Measurements from ENCODE around the gene FNDC10. TPM values are rescaled to one million over a fixed set of nuclear protein-coding genes. Genes with fewer than 3 reads are reported as not detected.

Gene FNDC10
- total and polyA plus RNA-seq, 9 of the 15 experiments (the other 6 are each of a cell fraction or from before 2014, with no cell fraction given) = 0.08 to 6.3 (median 1.6) TPM

DNA sequence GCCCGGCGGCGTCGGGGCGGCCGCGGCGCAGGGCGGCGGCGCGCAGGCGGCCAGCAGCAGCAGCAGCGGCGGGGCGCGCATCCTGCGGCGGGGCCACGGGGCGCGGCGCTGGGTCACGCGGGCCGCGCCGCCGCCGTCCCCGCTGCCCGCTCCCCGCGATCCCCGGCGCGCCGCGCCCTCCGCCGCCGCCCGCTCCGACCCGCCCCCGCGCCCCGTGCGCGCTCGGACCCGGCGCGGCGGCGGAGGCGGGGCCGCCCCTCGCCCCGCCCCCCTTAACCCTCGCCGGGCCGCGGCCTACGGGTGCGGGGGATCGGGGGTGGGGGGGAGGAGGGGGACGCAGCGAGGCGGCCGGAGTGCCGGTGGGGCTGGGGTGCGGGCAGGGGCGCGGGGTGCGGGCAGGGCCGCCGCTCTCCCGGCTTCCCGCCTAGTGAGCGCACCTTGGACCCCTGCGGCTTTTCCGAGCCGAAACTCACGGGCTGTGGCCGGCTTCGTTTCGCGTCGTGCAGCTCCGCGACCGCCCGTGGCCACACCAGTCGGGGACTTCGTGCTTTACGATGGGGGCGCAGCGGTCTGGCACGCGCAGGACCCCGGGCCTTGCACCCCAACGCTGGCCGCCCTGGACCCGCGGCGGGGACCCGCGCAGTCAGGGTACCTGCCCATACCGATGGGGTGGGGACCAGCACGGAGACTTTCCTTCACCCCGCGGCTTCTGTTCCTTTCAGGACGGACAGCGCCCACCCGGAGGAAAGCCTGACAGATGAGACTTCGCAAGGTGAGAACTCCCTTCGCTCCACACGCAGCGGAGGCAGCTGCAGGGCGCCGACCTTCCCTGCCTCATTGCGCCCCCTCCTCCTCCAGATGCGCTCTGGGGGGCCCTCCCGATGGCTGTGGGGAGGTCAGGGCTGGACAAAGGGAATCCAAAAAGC is at the start of gene FNDC10 (continued):
- TF ChIP-seq ERF (CRISPR knock-in tag; IDR thresholded peaks at IDR 0.05) = 0 out of 2 replicates have a peak, but pooled peaks have one; percentile 48
- peak; percentile 92 for TF ChIP-seq MBD1 (CRISPR knock-in tag; IDR thresholded peaks at IDR 0.05)
- TF ChIP-seq ZNF511 (CRISPR knock-in tag; IDR thresholded peaks at IDR 0.05) = peak; percentile 56; the same call in 1 of the 2 replicates
- TF ChIP-seq ATF7 (IDR thresholded peaks at IDR 0.05) = no peak
- TF ChIP-seq PHF8 (IDR thresholded peaks at IDR 0.05; ENCODE audit: borderline replicate concordance, low read length) = 0 out of 2 replicates have a peak, but pooled peaks have one; percentile 3
- no peak for TF ChIP-seq ZNF175 (CRISPR knock-in tag; IDR thresholded peaks at IDR 0.05; ENCODE audit: low read depth)
- no peak for TF ChIP-seq ZNF316 (IDR thresholded peaks at IDR 0.05)
- TF ChIP-seq, protein P1, sequence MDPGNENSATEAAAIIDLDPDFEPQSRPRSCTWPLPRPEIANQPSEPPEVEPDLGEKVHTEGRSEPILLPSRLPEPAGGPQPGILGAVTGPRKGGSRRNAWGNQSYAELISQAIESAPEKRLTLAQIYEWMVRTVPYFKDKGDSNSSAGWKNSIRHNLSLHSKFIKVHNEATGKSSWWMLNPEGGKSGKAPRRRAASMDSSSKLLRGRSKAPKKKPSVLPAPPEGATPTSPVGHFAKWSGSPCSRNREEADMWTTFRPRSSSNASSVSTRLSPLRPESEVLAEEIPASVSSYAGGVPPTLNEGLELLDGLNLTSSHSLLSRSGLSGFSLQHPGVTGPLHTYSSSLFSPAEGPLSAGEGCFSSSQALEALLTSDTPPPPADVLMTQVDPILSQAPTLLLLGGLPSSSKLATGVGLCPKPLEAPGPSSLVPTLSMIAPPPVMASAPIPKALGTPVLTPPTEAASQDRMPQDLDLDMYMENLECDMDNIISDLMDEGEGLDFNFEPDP (CRISPR knock-in tag; IDR thresholded peaks at IDR 0.05) = no peak
- TF ChIP-seq, protein P2, sequence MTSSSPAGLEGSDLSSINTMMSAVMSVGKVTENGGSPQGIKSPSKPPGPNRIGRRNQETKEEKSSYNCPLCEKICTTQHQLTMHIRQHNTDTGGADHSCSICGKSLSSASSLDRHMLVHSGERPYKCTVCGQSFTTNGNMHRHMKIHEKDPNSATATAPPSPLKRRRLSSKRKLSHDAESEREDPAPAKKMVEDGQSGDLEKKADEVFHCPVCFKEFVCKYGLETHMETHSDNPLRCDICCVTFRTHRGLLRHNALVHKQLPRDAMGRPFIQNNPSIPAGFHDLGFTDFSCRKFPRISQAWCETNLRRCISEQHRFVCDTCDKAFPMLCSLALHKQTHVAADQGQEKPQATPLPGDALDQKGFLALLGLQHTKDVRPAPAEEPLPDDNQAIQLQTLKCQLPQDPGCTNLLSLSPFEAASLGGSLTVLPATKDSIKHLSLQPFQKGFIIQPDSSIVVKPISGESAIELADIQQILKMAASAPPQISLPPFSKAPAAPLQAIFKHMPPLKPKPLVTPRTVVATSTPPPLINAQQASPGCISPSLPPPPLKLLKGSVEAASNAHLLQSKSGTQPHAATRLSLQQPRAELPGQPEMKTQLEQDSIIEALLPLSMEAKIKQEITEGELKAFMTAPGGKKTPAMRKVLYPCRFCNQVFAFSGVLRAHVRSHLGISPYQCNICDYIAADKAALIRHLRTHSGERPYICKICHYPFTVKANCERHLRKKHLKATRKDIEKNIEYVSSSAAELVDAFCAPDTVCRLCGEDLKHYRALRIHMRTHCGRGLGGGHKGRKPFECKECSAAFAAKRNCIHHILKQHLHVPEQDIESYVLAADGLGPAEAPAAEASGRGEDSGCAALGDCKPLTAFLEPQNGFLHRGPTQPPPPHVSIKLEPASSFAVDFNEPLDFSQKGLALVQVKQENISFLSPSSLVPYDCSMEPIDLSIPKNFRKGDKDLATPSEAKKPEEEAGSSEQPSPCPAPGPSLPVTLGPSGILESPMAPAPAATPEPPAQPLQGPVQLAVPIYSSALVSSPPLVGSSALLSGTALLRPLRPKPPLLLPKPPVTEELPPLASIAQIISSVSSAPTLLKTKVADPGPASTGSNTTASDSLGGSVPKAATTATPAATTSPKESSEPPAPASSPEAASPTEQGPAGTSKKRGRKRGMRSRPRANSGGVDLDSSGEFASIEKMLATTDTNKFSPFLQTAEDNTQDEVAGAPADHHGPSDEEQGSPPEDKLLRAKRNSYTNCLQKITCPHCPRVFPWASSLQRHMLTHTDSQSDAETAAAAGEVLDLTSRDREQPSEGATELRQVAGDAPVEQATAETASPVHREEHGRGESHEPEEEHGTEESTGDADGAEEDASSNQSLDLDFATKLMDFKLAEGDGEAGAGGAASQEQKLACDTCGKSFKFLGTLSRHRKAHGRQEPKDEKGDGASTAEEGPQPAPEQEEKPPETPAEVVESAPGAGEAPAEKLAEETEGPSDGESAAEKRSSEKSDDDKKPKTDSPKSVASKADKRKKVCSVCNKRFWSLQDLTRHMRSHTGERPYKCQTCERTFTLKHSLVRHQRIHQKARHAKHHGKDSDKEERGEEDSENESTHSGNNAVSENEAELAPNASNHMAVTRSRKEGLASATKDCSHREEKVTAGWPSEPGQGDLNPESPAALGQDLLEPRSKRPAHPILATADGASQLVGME (CRISPR knock-in tag; IDR thresholded peaks at IDR 0.05) = no peak
- TF ChIP-seq RBM34 (IDR thresholded peaks at IDR 0.05; ENCODE audit: borderline replicate concordance, insufficient read depth, low read length) = no peak
- peak; percentile 40 for TF ChIP-seq FIP1L1 (IDR thresholded peaks at IDR 0.05; ENCODE audit: low read depth, low read length, poor library complexity, severe bottlenecking)
- no peak for TF ChIP-seq FOXJ2 (tag; IDR thresholded peaks at IDR 0.05)
- peak; percentile 35; the same call in 1 of the 2 replicates for TF ChIP-seq HNRNPL (IDR thresholded peaks at IDR 0.05; ENCODE audit: low read depth, low read length)
- 0 out of 2 replicates have a peak, but pooled peaks have one; percentile 47 for TF ChIP-seq E2F3 (CRISPR knock-in tag; IDR thresholded peaks at IDR 0.05)
- TF ChIP-seq PHF20 (IDR thresholded peaks at IDR 0.05; ENCODE audit: partially characterized antibody) = peak; percentile 16
- TF ChIP-seq SAFB (IDR thresholded peaks at IDR 0.05; ENCODE audit: borderline replicate concordance, low read depth, low read length) = peak; percentile 81

Measured in K562 (cell line).